H9 (cell line): ENCODE data around the gene CCND2. TPM values are rescaled to one million over a fixed set of nuclear protein-coding genes. Genes with fewer than 3 reads are reported as not detected.

Experiments
- DNase-seq: peaks from one replicate; pipeline ENCODE4 v3.0.0-alpha.2; 2017
- H2AFZ ChIP-seq: one replicate; pipeline ENCODE4 v1.6.1; 2013; ENCODE audit warnings: mild to moderate bottlenecking, low read length, control low read depth, moderate library complexity
- H2AK5ac ChIP-seq: 2 replicates; pipeline ENCODE4 v1.6.1; 2013; ENCODE audit warnings: low read length, control low read depth, mixed read lengths; ENCODE audit not compliant: insufficient read length
- H2BK120ac ChIP-seq: one replicate; pipeline ENCODE4 v1.6.1; 2013; ENCODE audit warnings: low read depth, mild to moderate bottlenecking, low read length, control low read depth, inconsistent platforms; ENCODE audit not compliant: poor library complexity, severe bottlenecking
- H2BK12ac ChIP-seq: 2 replicates; pipeline ENCODE4 v1.6.1; 2013; ENCODE audit warnings: low read length, control low read depth, mixed read lengths, low read depth; ENCODE audit not compliant: insufficient read length
- H2BK15ac ChIP-seq: 2 replicates; pipeline ENCODE4 v1.6.1; 2013; ENCODE audit warnings: low read depth, low read length, control low read depth
- H2BK20ac ChIP-seq: one replicate; pipeline ENCODE4 v1.6.1; 2013; ENCODE audit warnings: low read depth, mild to moderate bottlenecking, low read length, control low read depth, inconsistent platforms; ENCODE audit not compliant: poor library complexity, severe bottlenecking
- H2BK5ac ChIP-seq: 2 replicates; pipeline ENCODE4 v1.6.1; 2013; ENCODE audit warnings: low read length, control low read depth, mixed read lengths; ENCODE audit not compliant: insufficient read length
- H3K14ac ChIP-seq: 2 replicates; pipeline ENCODE4 v1.6.1; 2013; ENCODE audit warnings: low read length, control low read depth; ENCODE audit not compliant: insufficient read depth
- H3K18ac ChIP-seq: 2 replicates; pipeline ENCODE4 v1.6.1; 2013; ENCODE audit warnings: low read depth, mild to moderate bottlenecking, mixed read lengths, low read length, control low read depth; ENCODE audit not compliant: insufficient read length
- H3K23ac ChIP-seq: 2 replicates; pipeline ENCODE4 v1.6.1; 2013; ENCODE audit warnings: low read length, control low read depth, mixed read lengths, low read depth; ENCODE audit not compliant: insufficient read length
- H3K23me2 ChIP-seq: 2 replicates; pipeline ENCODE4 v1.6.1; 2013; ENCODE audit warnings: low read depth, mild to moderate bottlenecking, mixed read lengths, low read length, control low read depth; ENCODE audit not compliant: insufficient read length, poor library complexity, severe bottlenecking
- H3K27ac ChIP-seq: 2 replicates; pipeline ENCODE4 v1.5.1; 2013; ENCODE audit warnings: low read length, control low read depth, mixed read lengths, low read depth; ENCODE audit not compliant: insufficient read length
- H3K27me3 ChIP-seq: 2 replicates; pipeline ENCODE4 v1.6.1; 2013; ENCODE audit warnings: low read length, control low read depth, inconsistent platforms; ENCODE audit not compliant: insufficient read depth
- H3K4ac ChIP-seq: 2 replicates; pipeline ENCODE4 v1.6.1; 2013; ENCODE audit warnings: low read depth, mild to moderate bottlenecking, control low read depth, inconsistent platforms, low read length, moderate library complexity
- H3K4me1 ChIP-seq: 2 replicates; pipeline ENCODE4 v1.6.1; 2013; ENCODE audit warnings: low read length, control low read depth, inconsistent platforms; ENCODE audit not compliant: insufficient read depth
- H3K4me2 ChIP-seq: 2 replicates; pipeline ENCODE4 v1.6.1; 2013; ENCODE audit warnings: low read length, control low read depth, mixed read lengths; ENCODE audit not compliant: insufficient read length, insufficient read depth
- H3K56ac ChIP-seq: 2 replicates; pipeline ENCODE4 v1.6.1; 2013; ENCODE audit warnings: low read depth, mild to moderate bottlenecking, mixed read lengths, low read length, control low read depth; ENCODE audit not compliant: insufficient read length
- H3K79me1 ChIP-seq: 2 replicates; pipeline ENCODE4 v1.6.1; 2013; ENCODE audit warnings: low read depth, mild to moderate bottlenecking, moderate library complexity, low read length, control low read depth, inconsistent platforms; ENCODE audit not compliant: insufficient read depth, poor library complexity, severe bottlenecking
- H3K79me2 ChIP-seq: 2 replicates; pipeline ENCODE4 v1.6.1; 2013; ENCODE audit warnings: low read length, control low read depth, inconsistent platforms; ENCODE audit not compliant: insufficient read depth
- H3K9ac ChIP-seq: 2 replicates; pipeline ENCODE4 v1.6.1; 2013; ENCODE audit warnings: low read length, control low read depth, mixed read lengths; ENCODE audit not compliant: insufficient read length; ENCODE audit errors: extremely low read depth
- H3K9me3 ChIP-seq: one replicate; pipeline ENCODE4 v1.6.1; 2013; ENCODE audit warnings: low read depth, low read length, inconsistent platforms; ENCODE audit not compliant: control insufficient read depth
- H3T11ph ChIP-seq: one replicate; pipeline ENCODE4 v1.6.1; 2013; ENCODE audit warnings: mild to moderate bottlenecking, low read length, control low read depth, inconsistent platforms
- H4K20me1 ChIP-seq: one replicate; pipeline ENCODE4 v1.6.1; 2013; ENCODE audit not compliant: control insufficient read depth, insufficient read length, insufficient read depth
- H4K5ac ChIP-seq: 2 replicates; pipeline ENCODE4 v1.6.1; 2013; ENCODE audit warnings: low read depth, mild to moderate bottlenecking, mixed read lengths, low read length, control low read depth; ENCODE audit not compliant: insufficient read length
- H4K8ac ChIP-seq: replicated peaks from 2 replicates; pipeline ENCODE4 v1.6.1; 2013; ENCODE audit warnings: low read length, control low read depth, mixed read lengths, low read depth; ENCODE audit not compliant: insufficient read length
- H4K91ac ChIP-seq: 2 replicates; pipeline ENCODE4 v1.6.1; 2013; ENCODE audit warnings: low read depth, mild to moderate bottlenecking, moderate library complexity, mixed read lengths, low read length, control low read depth; ENCODE audit not compliant: insufficient read length
- H3K27ac Mint-ChIP-seq, 3 experiments: 2 replicates in 2 of 3; 3 replicates in 1 of 3; pipeline ENCODE4 v1.8.0; 2020 to 2021; ENCODE audit warnings: mixed read lengths in 3 of 3, mild to moderate bottlenecking in 1 of 3, moderate library complexity in 1 of 3
- H3K27me3 Mint-ChIP-seq: 2 replicates; pipeline ENCODE4 v1.8.0; 2021; ENCODE audit warnings: low read depth, mild to moderate bottlenecking, moderate library complexity, mixed read lengths
- H3K36me3 Mint-ChIP-seq, 3 experiments: 2 replicates in 2 of 3; 3 replicates in 1 of 3; pipeline ENCODE4 v1.8.0; 2020 to 2021; ENCODE audit warnings: low read depth in 3 of 3, mixed read lengths in 3 of 3; ENCODE audit not compliant: insufficient read depth in 1 of 3
- H3K4me1 Mint-ChIP-seq, 2 experiments: 2 replicates each; pipeline ENCODE4 v1.8.0; 2020; ENCODE audit warnings: mixed read lengths in 2 of 2
- H3K4me3 Mint-ChIP-seq, 2 experiments: 2 replicates in 1 of 2; 3 replicates in 1 of 2; pipeline ENCODE4 v1.8.0; 2020 to 2021; ENCODE audit warnings: mild to moderate bottlenecking in 2 of 2, mixed read lengths in 2 of 2, moderate library complexity in 1 of 2
- H3K9me3 Mint-ChIP-seq, 2 experiments: 2 replicates in 1 of 2; 3 replicates in 1 of 2; pipeline ENCODE4 v1.8.0; 2020; ENCODE audit warnings: mild to moderate bottlenecking in 2 of 2, mixed read lengths in 2 of 2, moderate library complexity in 1 of 2
- WGBS: extraction: QIAGEN DNeasy Blood & Tissue Kit; methylation state at CpG from one replicate; pipeline ENCODE4 v1.1.7; 2013; ENCODE audit warnings: missing lambda C conversion rate, low lambda C conversion rate, mixed read lengths; ENCODE audit not compliant: insufficient read length; ENCODE audit errors: extremely low coverage; 5-methylcytosine and 5-hydroxymethylcytosine counted together
- total RNA-seq: library from RNA; stranded (reverse); gene quantifications from 2 replicates; pipeline ENCODE4 v1.2.1, GENCODE V29; 2021
- TF ChIP-seq, protein P1 (sequence below): fragments of 200-600 bp; sonication (generic); conservative IDR thresholded peaks from 3 replicates; pipeline ENCODE4 v1.8.0; 2021; ENCODE audit warnings: antibody characterized with exemption, mild to moderate bottlenecking

The CCND2 gene
- total RNA-seq, 1 experiment from 2014 or later, result 104 TPM

- peaks cover 85 to 96% (median 91%) of the 10 kb centered on the region in 3 experiments for H3K36me3 Mint-ChIP-seq
- H2BK20ac ChIP-seq, result no peak overlapping the region
- peaks cover 16% of the 10 kb centered on the region for H3K79me1 ChIP-seq
- peaks cover 15% of the 10 kb centered on the region; the same call in 1 of the 2 replicates for H3K79me2 ChIP-seq
- H4K20me1 ChIP-seq, result no peaks in the 10 kb centered on the region
- no peak overlapping the region for H3K23ac ChIP-seq
- no peak overlapping the region for H3K9ac ChIP-seq
- no peaks in the 10 kb centered on the region for H3K27me3 Mint-ChIP-seq
- H3K4me3 Mint-ChIP-seq, result no peak overlapping the region
- no peak overlapping the region for H2AFZ ChIP-seq
- peak overlapping the region; percentile 22 to 83 (median 69); a peak in 5 of 7 replicates for H3K27ac Mint-ChIP-seq
- H3K9me3 ChIP-seq, result no peaks in the 10 kb centered on the region
- no peak for DNase-seq
- no peaks in the 10 kb centered on the region for H3K23me2 ChIP-seq
- no peaks in the 10 kb centered on the region for H3K4me1 ChIP-seq
- no peak overlapping the region for H2AK5ac ChIP-seq
- H3K14ac ChIP-seq, result no peak overlapping the region
- no peak overlapping the region for H3K56ac ChIP-seq
- no peak overlapping the region for H3K4me2 ChIP-seq
- WGBS, result no CpG with 5 or more reads among the region's 20 CpGs
- no peak overlapping the region for H3T11ph ChIP-seq
- H3K9me3 Mint-ChIP-seq, result no peaks in the 10 kb centered on the region
- no peak overlapping the region for H3K18ac ChIP-seq
- H2BK15ac ChIP-seq, result no peak overlapping the region
- TF ChIP-seq, protein P1, sequence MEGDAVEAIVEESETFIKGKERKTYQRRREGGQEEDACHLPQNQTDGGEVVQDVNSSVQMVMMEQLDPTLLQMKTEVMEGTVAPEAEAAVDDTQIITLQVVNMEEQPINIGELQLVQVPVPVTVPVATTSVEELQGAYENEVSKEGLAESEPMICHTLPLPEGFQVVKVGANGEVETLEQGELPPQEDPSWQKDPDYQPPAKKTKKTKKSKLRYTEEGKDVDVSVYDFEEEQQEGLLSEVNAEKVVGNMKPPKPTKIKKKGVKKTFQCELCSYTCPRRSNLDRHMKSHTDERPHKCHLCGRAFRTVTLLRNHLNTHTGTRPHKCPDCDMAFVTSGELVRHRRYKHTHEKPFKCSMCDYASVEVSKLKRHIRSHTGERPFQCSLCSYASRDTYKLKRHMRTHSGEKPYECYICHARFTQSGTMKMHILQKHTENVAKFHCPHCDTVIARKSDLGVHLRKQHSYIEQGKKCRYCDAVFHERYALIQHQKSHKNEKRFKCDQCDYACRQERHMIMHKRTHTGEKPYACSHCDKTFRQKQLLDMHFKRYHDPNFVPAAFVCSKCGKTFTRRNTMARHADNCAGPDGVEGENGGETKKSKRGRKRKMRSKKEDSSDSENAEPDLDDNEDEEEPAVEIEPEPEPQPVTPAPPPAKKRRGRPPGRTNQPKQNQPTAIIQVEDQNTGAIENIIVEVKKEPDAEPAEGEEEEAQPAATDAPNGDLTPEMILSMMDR, result no peak
- H4K5ac ChIP-seq, result no peak overlapping the region
- H3K27ac ChIP-seq, result no peak overlapping the region
- no peak overlapping the region for H2BK5ac ChIP-seq
- no peaks in the 10 kb centered on the region for H3K27me3 ChIP-seq
- H3K4ac ChIP-seq, result no peak overlapping the region
- no peak overlapping the region for H4K8ac ChIP-seq
- no peak overlapping the region for H2BK120ac ChIP-seq
- H4K91ac ChIP-seq, result no peak overlapping the region
- peaks cover 6 to 9% of the 10 kb centered on the region in 2 experiments for H3K4me1 Mint-ChIP-seq
- no peak overlapping the region for H2BK12ac ChIP-seq
These were observed 15.0 kb downstream of the CCND2 start for GRCh38 chr12:4288296-4289131.
